GM19455 (cell line): ENCODE results near the gene SGTA.
"Not testable (repeated sequence)": the region's sequence is repeated elsewhere in the genome, so short reads cannot be mapped to it uniquely, and the experiment has no call there.

Source experiments
- ATAC-seq: cut with Tn5 transposase; IDR thresholded peaks from one replicate; pipeline ENCODE4 v1.9.1; 2021; ENCODE audit not compliant: unreplicated experiment

Gene SGTA

GRCh38 chr19:2782936-2783780, at the start of gene SGTA:
SGTA (minus strand) TSS chr19:2783273; CDS start chr19:2769068, 14,205 bp downstream.
- peak; percentile 71 for ATAC-seq

- no peak for ATAC-seq
Measured at GRCh38 chr19:2827840-2828489, 44.9 kb upstream of the SGTA start.

- no peak for ATAC-seq
Measured at GRCh38 chr19:2827022-2827421, 43.9 kb upstream of the SGTA start.

GRCh38 chr19:2824129-2824528, 41.1 kb upstream of the SGTA start:
- no peak for ATAC-seq

GRCh38 chr19:2823646-2824045, 40.6 kb upstream of the SGTA start:
- no peak for ATAC-seq

GRCh38 chr19:2822846-2823245, 39.8 kb upstream of the SGTA start:
- no peak for ATAC-seq

GRCh38 chr19:2820112-2820702, 37.1 kb upstream of the SGTA start:
- no peak for ATAC-seq

- ATAC-seq = peak; percentile 81
Measured at GRCh38 chr19:2819540-2820111, 36.6 kb upstream of the SGTA start, which contains the start of gene ZNF554. ZNF554 (plus strand) TSS chr19:2819868; CDS start chr19:2820072, 204 bp downstream.

GRCh38 chr19:2817237-2817829, 34.3 kb upstream of the SGTA start:
- not testable (repeated sequence) for ATAC-seq

- no peak for ATAC-seq
Measured at GRCh38 chr19:2816641-2817040, 33.6 kb upstream of the SGTA start.

- no peak for ATAC-seq
Measured at GRCh38 chr19:2815923-2816322, 32.9 kb upstream of the SGTA start.

GRCh38 chr19:2815191-2815614, 32.1 kb upstream of the SGTA start:
- no peak for ATAC-seq

GRCh38 chr19:2814426-2814825, 31.4 kb upstream of the SGTA start:
- ATAC-seq = no peak

GRCh38 chr19:2813235-2814160, 30.4 kb upstream of the SGTA start:
- ATAC-seq = no peak

- no peak for ATAC-seq
Measured at GRCh38 chr19:2812414-2813234, 29.6 kb upstream of the SGTA start.

GRCh38 chr19:2811735-2812413, 28.8 kb upstream of the SGTA start:
- no peak for ATAC-seq

- no peak for ATAC-seq
Measured at GRCh38 chr19:2811221-2811722, 28.2 kb upstream of the SGTA start.
